SU-DHL-6 (cell line): ENCODE results near the gene THSD7B.

Experiments
- H2AFZ ChIP-seq: fragments of 200-600 bp; sonication (generic); 2 replicates; pipeline ENCODE4 v1.6.1; 2014; ENCODE audit warnings: low read depth, mild to moderate bottlenecking, moderate library complexity, mixed read lengths, antibody characterized with exemption, low read length; ENCODE audit not compliant: severe bottlenecking
- H3F3A ChIP-seq: fragments of 200-600 bp; shearing (Covaris generic); 2 replicates; pipeline ENCODE4 v1.6.0; 2016; ENCODE audit warnings: antibody characterized with exemption, mild to moderate bottlenecking; ENCODE audit not compliant: insufficient read depth
- H3K27ac ChIP-seq: fragments of 200-600 bp; sonication (generic); 2 replicates; pipeline ENCODE4 v1.5.1; 2016; ENCODE audit warnings: low read depth, mild to moderate bottlenecking, low read length, moderate library complexity, mixed read lengths
- H3K27me3 ChIP-seq: fragments of 200-600 bp; sonication (generic), shearing (Covaris generic); 2 replicates; pipeline ENCODE4 v1.6.0; 2014; ENCODE audit warnings: mild to moderate bottlenecking, low read length
- H3K36me3 ChIP-seq: fragments of 200-600 bp; sonication (generic); 2 replicates; pipeline ENCODE4 v1.6.1; 2014; ENCODE audit warnings: mild to moderate bottlenecking, low read length, mixed read lengths
- H3K4me2 ChIP-seq: fragments of 300-600, 200-600 bp; shearing (Covaris generic), sonication (generic); 2 replicates; pipeline ENCODE4 v1.6.0; 2014; ENCODE audit warnings: low read length, low read depth, mild to moderate bottlenecking; ENCODE audit not compliant: poor library complexity, severe bottlenecking
- H3K4me3 ChIP-seq: fragments of 200-600 bp; sonication (generic); 2 replicates; pipeline ENCODE4 v1.5.1; 2014; ENCODE audit warnings: antibody characterized with exemption, low read length, mild to moderate bottlenecking, mixed read lengths; ENCODE audit not compliant: insufficient read depth, poor library complexity, severe bottlenecking
- H3K79me2 ChIP-seq: fragments of 200-600 bp; sonication (generic); 2 replicates; pipeline ENCODE4 v1.6.1; 2014; ENCODE audit warnings: mild to moderate bottlenecking, low read length, moderate library complexity; ENCODE audit not compliant: insufficient read depth
- H3K9ac ChIP-seq: fragments of 200-600 bp; sonication (generic); 2 replicates; pipeline ENCODE4 v1.7.0; 2014; ENCODE audit warnings: mild to moderate bottlenecking, low read length
- H3K9me2 ChIP-seq: fragments of 200-600 bp; sonication (generic); replicated peaks from 2 replicates; pipeline ENCODE4 v1.6.1; 2014; ENCODE audit warnings: low read length; ENCODE audit not compliant: insufficient read depth
- H3K9me3 ChIP-seq: fragments of 200-600 bp; sonication (generic); 2 replicates; pipeline ENCODE4 v1.6.1; 2014; ENCODE audit warnings: low read length, mixed read lengths; ENCODE audit not compliant: insufficient read depth
- H4K20me1 ChIP-seq: fragments of 200-600 bp; sonication (generic); 2 replicates; pipeline ENCODE4 v1.6.1; 2014; ENCODE audit warnings: low read depth, mild to moderate bottlenecking, antibody characterized with exemption, low read length, moderate library complexity, mixed read lengths
- EZH2phosphoT487 ChIP-seq: fragments of 200-600 bp; sonication (generic), shearing (Covaris generic); conservative IDR thresholded peaks from 2 replicates; pipeline ENCODE4 v1.6.1; 2018; ENCODE audit warnings: mild to moderate bottlenecking, antibody characterized with exemption, low read length, moderate library complexity, mixed read lengths
- TF ChIP-seq, protein P1 (sequence below): fragments of 200-600 bp; sonication (generic); IDR thresholded peaks from one replicate; pipeline ENCODE4 v1.5.1; 2017; ENCODE audit warnings: antibody characterized with exemption, mild to moderate bottlenecking, low read length, moderate library complexity; ENCODE audit not compliant: insufficient read depth, poor library complexity, severe bottlenecking

The THSD7B gene

DNA sequence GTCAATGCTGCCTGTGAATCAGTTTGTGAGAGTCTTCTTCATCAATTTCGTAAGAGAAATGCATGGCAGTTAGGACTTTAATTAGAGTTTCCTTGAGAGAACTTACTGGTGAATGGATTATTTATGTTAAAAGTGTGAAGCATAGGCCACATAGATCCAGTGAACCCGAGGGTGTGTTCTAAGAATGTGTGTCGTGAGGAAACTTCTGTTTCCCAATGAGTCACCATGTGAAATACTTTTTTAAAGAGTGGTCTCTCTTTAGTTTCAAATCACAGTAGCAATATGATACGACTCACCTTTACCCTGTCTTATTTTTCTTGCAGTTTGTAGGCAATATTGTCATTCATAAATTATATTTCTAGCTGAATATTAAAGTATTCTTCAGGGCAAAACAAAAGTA lies 18.5 kb downstream of the THSD7B start:
- TF ChIP-seq, protein P1, sequence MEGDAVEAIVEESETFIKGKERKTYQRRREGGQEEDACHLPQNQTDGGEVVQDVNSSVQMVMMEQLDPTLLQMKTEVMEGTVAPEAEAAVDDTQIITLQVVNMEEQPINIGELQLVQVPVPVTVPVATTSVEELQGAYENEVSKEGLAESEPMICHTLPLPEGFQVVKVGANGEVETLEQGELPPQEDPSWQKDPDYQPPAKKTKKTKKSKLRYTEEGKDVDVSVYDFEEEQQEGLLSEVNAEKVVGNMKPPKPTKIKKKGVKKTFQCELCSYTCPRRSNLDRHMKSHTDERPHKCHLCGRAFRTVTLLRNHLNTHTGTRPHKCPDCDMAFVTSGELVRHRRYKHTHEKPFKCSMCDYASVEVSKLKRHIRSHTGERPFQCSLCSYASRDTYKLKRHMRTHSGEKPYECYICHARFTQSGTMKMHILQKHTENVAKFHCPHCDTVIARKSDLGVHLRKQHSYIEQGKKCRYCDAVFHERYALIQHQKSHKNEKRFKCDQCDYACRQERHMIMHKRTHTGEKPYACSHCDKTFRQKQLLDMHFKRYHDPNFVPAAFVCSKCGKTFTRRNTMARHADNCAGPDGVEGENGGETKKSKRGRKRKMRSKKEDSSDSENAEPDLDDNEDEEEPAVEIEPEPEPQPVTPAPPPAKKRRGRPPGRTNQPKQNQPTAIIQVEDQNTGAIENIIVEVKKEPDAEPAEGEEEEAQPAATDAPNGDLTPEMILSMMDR = no peak
- TF ChIP-seq EZH2phosphoT487 = no peak
- H3K36me3 ChIP-seq = no peaks in the 10 kb centered on the region
- no peak overlapping the region for H2AFZ ChIP-seq
- H3K79me2 ChIP-seq = no peaks in the 10 kb centered on the region
- no peaks in the 10 kb centered on the region for H3K9me3 ChIP-seq
- no peaks in the 10 kb centered on the region for H3K9me2 ChIP-seq
- no peaks in the 10 kb centered on the region for H4K20me1 ChIP-seq
- H3K27me3 ChIP-seq = no peaks in the 10 kb centered on the region
- no peak overlapping the region for H3K27ac ChIP-seq
- H3F3A ChIP-seq = no peaks in the 10 kb centered on the region
- no peak overlapping the region for H3K4me3 ChIP-seq
- H3K4me2 ChIP-seq = no peak overlapping the region
- no peak overlapping the region for H3K9ac ChIP-seq

DNA sequence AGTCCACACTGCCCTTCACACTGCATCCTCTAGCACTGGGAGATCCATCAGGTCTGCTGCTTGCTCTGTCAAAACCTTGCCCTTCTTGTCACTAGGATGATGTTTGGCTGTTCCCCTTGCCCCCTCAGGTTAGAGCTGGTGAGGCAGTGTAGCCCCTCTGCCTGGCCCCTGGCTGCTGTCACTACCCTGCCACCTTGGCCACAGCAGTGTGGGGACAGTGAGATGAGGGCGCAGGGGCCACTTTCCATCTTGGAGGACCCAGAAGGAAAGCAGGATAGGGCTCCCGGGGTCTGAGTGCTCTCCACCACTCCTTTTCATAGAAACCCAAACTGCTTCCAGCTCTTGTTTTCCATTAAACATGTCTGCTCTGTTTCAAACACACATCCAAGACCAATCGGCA lies 19.9 kb downstream of the THSD7B start:
- no peak overlapping the region for H3K9ac ChIP-seq
- no peaks in the 10 kb centered on the region for H3K27me3 ChIP-seq
- no peaks in the 10 kb centered on the region for H3K9me2 ChIP-seq
- H3K79me2 ChIP-seq = no peaks in the 10 kb centered on the region
- no peak overlapping the region for H3K4me3 ChIP-seq
- H3K4me2 ChIP-seq = no peak overlapping the region
- H4K20me1 ChIP-seq = no peaks in the 10 kb centered on the region
- TF ChIP-seq EZH2phosphoT487 = no peak
- TF ChIP-seq, protein P1 = no peak
- no peaks in the 10 kb centered on the region for H3K36me3 ChIP-seq
- H3K9me3 ChIP-seq = no peaks in the 10 kb centered on the region
- H3F3A ChIP-seq = no peaks in the 10 kb centered on the region
- H2AFZ ChIP-seq = no peak overlapping the region
- H3K27ac ChIP-seq = no peak overlapping the region

GRCh38 chr2:136787970-136788369 lies 22.6 kb downstream of the THSD7B start:
- Histone ChIP-seq H3K4me2 (no peak overlapping the region), H3K4me3 (no peak overlapping the region), H3K36me3 (no peaks in the 10 kb centered on the region), H3K79me2 (no peaks in the 10 kb centered on the region), H3K9ac (no peak overlapping the region), H3K27ac (no peak overlapping the region), H3F3A (no peaks in the 10 kb centered on the region), H2AFZ (no peak overlapping the region), H4K20me1 (no peaks in the 10 kb centered on the region), H3K9me2 (no peaks in the 10 kb centered on the region), H3K27me3 (no peaks in the 10 kb centered on the region), H3K9me3 (no peaks in the 10 kb centered on the region)
- no peak for TF ChIP-seq EZH2phosphoT487
- TF ChIP-seq, protein P1 = no peak

DNA sequence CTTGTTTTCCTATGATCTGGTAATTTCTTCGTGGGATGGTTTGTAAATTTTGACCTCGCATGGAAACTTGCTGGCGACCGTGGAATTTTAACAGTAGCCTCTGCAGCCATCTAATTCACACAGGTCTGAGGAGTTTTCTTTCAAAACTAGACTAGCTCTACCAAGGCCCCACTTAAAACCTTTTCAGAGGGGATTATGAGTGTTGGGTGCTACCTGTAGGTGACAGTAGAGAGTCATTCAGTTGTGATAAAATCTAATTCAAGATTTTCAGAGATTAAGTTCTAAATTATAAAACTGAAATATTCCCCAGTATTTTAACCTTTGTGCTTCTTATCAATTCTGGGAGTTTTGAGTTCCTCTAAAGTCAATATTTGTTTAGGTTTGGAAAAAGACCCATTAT lies 31.0 kb downstream of the THSD7B start:
- H3K27me3 ChIP-seq = no peaks in the 10 kb centered on the region
- TF ChIP-seq, protein P1 = no peak
- TF ChIP-seq EZH2phosphoT487 = no peak
- H3K36me3 ChIP-seq = no peaks in the 10 kb centered on the region
- H3K4me3 ChIP-seq = no peak overlapping the region
- H3K4me2 ChIP-seq = no peak overlapping the region
- no peaks in the 10 kb centered on the region for H3K9me2 ChIP-seq
- no peak overlapping the region for H3K9ac ChIP-seq
- no peak overlapping the region for H3K27ac ChIP-seq
- H3K9me3 ChIP-seq = no peaks in the 10 kb centered on the region
- H4K20me1 ChIP-seq = no peaks in the 10 kb centered on the region
- no peaks in the 10 kb centered on the region for H3F3A ChIP-seq
- no peak overlapping the region for H2AFZ ChIP-seq
- H3K79me2 ChIP-seq = no peaks in the 10 kb centered on the region
